Activated CD4-positive, CD25-positive, alpha-beta regulatory T cell treated with anti-CD3 and anti-CD28 coated beads, Interleukin-2, amount 50 U/mL, for 72 hours (primary cell): ENCODE data around the gene FIZ1.

ENCODE experiments used
- DNase-seq: peaks from one replicate; pipeline ENCODE4 v3.0.0; 2021

Gene FIZ1

DNA sequence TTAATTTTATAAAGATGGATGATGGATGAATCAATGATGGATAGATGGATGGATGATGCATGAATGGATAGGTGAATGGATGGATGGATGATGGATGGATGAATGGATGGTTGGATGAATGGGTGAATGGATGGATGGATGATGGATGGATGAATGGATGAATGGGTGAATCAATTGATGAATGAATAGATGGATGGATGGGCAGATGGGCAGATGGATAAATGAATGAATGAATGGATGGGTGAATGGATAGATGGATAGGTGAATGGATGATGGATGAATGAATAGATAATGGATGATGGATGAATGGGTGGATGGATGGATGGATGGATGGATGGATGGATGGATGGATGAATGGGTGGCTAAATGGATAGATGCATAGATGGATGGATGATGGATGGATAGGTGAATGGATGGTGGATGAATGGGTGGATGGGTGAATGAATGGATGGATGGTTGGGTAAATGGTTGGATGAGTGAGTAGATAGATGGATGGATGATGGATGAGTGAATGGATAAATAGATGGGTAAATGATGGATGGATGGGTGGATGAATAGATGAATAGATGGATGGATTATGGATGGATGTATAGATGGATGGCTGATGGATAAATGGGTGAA lies 31.5 kb downstream of the FIZ1 start:
- DNase-seq, result no peak

DNA sequence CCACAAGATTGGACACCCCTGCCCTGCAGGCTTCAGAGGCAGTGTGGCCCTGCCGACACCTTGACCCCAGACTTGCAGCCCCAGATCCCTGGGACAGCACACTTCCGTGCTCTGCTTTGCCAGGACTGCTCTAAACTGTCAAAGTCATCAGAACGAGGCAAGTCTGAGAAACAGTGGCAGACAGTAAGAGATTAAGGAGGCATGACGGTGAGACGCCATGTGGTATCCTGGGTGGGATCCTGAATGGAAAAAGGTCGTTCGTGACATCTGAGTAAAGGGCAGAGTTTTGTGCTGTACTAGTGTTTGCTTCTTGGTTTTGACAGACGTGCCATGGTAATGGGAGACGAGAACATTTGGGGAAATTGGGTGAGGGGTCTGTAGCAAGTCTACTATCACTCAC lies 32.5 kb downstream of the FIZ1 start:
- DNase-seq, result no peak

DNA sequence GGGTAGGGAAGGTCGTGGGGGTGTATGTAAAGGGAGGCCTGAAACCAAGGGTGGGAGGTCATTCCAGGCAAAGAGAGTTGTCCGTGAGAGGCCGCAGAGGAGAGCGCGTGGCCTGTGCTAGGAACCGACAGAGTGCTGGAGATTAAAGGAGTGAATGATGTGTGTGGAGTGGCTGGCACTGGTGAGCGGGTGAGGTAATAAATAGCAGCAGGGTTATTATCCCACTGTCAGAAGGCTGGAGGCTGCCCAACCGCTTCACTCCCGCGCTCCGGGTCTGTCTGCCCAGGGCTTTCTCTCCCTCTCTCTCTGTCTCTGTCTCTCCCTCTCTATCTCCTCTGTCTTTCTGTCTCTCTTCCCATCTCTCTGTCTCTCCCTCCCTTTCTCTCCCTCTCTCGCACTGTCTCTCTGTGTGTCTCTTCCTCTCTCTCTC lies 36.0 kb downstream of the FIZ1 start:
- no peak for DNase-seq

DNA sequence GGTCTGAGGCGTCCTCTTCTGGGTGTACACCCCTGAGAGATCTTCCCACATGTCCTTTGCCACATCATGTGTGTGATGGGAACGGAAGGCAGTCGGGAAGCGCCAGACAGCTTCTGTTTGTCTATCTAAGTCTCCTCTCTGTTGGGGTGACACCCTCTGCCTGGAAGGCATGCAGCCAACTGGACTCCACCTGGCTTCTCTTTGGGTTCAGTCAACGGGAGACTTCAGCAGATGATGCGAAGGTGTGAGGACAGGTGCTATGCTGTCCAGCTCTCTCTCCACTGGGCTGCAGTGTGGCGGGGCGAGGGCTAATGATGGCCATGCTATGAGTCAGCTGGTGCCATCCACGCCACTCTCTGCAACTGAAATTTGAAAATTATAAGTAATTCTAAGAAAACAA lies 39.6 kb downstream of the FIZ1 start:
- no peak for DNase-seq

DNA sequence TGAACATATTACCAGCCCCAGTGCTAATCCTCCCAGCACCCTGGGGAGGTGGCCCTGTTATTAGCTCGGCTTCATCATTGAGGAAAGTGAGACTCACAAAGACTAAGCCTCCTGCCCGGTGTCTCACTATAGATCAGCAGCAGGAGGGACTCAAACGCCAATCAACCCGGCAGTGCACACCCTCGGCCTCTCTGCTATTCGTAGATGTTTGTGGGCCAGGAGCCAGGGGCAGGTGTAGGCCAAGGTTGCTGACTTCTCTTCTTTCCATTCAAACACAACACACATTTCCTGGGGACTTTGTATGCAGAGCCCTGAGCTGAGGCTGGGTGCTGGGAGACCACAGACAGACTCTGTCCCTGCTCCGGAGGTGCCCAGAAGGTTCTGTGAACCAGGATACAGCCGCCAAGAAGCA lies 44.6 kb downstream of the FIZ1 start:
- no peak for DNase-seq

DNA sequence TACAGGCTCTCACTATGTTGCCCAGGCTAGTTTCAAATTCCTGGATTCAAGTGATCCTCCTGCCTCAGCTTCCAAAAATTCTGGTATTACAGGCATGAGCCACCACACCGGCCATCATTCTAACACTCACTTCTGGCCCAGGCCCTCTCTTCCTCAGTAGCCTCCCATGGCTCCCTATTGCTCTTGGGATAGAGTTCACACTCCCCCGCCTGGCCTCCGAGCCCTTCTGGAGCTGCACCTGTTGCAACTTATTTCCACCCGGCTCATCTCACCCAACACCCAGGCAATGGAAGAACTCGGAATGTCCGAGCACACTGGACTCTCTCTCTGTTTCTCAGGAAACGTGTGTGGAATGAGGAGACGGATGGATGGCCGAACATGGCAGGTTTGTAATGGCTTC lies 45.0 kb downstream of the FIZ1 start:
- no peak for DNase-seq

DNA sequence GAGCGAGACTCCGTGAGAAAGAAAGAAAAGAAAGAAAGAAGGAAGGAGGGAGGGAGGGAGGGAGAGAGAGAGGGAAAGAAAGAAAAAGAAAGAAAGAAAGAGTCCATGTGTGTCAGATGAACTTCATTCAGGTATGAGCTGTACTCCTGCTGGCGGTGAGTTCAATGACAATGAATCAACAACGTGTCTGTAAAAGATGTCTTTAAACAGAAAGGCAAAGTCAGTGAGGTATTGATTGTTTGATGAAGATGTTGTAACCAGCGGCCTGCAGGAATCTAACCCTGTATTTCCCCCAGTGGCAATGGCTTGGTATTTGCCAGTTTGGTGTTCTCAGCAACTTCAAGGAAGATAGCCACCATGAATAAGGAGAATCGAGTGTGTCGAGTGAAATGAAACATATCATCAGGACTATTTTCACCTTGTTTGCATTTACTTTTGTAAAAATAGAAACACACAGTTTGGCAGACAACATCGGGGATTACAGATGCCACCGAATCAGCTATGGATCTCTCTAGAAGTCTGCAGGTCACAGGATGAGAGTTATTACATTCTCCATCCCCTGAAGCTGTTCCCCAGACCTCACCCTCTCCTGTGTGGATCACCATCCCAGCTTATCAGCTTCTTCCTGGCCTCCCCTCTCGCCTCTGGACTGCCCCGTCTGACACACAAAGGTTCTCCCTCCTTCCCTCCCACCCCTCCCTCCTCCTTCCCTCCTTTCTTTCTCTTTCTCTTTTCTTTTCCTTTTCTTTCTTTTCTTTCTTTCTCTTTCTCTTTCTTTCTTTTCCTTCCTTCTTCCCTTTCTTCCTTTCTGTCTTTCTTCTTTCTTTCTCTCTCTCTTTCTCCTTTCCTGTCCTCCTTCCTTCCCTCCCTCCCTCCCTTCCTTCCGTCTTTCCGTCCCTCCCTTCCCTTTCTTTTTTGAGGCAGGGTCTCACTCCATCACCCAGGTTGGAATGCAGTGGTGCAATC lies 45.8 kb downstream of the FIZ1 start:
- DNase-seq, result no peak

DNA sequence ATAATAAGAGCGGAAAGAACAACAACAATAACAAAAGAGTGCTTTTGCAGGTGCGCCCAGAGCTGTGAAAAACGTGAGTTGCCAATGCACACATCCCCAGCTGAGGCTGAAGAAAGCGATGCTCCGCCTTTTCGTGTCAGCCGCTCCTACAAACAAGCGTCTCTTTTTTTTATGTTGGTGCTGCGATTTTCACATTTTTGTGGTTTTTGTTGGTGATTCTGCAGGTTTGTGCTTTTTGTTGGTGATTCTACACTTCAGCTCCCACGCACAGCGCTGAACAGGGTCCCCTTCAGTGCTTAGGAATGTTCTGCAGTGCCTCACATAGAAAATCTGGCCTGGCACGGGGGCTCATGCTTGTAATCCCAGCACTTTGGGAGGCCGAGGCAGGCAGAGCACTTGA lies 46.7 kb downstream of the FIZ1 start:
- DNase-seq, result no peak

DNA sequence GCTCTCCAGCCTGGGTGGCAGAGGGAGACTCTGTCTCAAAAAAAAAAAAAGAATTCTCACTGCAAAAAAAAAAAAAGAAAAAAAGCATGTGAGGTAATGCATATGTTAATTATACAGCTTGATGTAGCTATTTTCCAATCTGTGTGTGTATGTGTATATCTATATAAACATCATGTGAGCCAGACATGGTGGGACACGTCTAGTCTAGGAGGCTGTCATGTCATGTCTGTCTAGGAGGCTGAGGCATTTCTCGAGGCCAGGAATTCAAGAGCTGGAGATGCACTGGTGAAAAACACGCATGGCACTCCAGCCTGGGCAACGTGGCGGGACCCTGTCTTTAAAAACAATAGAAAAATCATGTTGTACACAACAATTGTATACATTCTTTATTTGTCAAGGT lies 47.1 kb downstream of the FIZ1 start:
- no peak for DNase-seq

DNA sequence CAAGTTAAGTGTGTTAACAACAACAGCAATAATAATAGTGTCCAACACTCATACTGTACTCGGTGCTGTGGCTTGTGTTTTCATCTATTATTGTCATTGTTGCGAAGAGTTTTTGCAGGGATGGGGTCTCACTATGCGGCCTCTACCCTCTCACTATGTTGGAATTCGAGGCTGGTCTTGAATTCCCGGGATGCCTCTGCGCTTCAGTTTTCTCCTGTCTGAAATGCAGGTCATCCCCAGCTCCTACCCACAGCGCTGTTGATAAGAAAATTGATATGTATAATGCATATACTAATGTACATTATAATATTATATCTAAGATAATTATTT lies 49.0 kb downstream of the FIZ1 start:
- no peak for DNase-seq

DNA sequence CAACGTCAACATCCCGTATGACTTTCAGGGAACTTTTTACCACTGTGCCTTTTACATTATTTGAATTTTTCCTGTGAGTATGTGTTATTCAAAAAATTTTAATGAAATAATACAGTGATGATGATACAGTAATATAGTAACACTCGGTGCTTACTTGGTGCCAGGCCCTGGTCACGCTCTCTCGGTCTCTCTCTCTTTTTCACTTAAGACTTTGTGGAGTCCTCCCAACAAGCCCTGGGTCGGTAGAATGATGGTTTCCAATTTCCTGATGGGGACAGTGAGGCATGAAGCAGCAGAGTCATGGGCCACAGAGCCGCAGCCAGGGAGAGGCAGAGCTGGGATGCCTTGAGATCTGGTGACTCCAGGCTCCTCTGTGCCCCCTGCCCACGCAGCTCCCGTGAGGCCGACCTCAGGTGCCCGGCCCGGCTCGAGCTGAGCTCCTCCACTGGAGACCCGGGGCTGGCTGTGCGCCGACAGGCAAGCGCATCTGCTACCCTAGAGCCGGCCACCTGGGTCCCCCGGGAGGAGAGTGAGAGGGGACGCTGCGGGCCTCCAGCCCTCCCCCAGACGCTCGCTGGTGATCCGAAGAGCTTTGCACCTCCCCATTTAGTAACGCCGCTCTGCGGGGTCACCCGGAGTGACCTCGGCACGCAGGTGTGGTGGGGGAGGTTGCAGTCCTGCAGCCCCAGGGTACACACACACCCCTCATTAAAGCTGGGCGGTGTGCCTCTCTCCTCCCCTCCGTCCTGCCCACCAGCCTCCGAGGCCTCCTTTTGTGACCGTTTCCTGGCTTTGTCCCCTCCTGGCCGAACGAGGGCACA lies 49.6 kb downstream of the FIZ1 start:
- DNase-seq, result no peak

DNA sequence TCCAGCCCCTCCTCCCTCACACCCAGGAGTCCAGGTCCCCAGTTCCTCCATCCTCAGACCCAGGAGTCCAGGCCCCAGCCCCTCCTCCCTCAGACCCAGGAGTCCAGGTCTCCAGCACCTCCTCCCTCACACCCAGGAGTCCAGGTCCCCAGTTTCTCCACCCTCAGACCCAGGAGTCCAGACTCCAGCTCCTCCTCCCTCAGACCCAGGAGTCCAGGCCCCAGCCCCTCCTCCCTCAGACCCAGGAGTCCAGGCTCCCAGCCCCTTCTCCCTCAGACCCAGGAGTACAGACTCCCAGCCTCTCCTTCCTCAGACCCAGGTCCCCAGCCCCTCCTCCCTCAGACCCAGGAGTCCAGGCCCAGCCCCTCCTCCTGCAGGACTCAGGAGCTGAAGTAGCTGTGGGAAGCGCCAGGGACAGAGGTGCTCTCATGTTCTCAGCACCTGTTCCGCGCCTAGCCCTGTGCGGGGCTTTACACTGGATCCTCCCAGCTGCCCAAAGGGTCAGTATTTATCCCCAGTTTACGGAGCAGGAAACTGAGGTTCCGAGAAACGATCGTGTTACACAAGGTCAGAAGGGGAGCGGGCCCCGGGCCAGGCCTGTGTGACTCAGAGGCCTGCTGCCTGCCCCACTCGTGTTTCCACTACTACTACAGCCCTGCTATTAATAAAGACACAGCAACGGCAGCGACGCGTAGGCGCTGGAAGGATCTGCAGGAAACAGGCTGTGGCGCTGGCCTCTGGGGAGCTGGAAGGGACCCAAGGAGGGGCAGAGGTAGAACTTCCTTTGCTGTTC lies 52.3 kb downstream of the FIZ1 start:
- no peak for DNase-seq

DNA sequence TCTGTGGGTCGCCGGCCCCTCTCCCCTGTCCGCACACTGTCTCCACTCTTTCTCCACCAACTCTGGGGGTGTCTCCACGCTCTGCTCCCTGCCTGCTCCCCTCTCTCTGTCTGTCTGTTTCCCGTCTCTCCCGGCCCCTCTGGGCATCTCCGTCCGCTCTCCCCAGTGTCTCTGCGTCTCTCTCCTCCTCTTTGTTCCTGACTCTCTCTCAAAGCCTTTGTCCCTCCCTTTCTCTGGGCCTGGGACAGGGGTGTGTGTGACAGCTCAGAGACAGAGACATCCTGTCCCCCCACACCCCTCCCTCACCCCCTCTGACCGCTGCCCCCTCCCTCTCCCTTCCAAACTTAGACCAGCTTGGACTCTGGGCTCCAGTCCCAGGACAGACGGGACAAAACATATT lies 53.3 kb downstream of the FIZ1 start:
- DNase-seq, result no peak

DNA sequence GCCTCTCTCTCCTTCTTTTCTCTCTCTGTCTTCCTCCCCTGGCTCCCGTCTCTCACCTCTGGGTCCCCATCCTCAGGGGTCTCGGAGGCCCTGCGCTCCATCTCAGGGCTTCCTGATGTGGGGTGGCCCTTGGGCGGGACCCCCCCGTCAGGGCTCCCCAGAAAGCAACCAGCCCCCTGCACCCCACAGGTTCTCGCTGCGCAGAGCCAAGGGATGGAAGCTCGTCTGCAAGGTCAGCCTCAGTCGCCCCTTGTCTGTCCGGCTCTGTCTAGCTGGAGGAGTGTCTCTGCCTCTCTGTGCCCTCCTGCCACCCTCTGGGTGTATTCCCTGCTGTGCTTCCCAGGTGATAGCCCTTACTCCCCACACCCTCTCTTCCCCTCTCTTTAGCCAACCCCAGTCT lies 53.9 kb downstream of the FIZ1 start, which contains the start of gene SBK3:
Gene SBK3, minus strand, starts transcription at position 101 of the 400 bp plus-strand sequence. Its CDS starts 0 bp downstream, at position 101.
- DNase-seq, result no peak

DNA sequence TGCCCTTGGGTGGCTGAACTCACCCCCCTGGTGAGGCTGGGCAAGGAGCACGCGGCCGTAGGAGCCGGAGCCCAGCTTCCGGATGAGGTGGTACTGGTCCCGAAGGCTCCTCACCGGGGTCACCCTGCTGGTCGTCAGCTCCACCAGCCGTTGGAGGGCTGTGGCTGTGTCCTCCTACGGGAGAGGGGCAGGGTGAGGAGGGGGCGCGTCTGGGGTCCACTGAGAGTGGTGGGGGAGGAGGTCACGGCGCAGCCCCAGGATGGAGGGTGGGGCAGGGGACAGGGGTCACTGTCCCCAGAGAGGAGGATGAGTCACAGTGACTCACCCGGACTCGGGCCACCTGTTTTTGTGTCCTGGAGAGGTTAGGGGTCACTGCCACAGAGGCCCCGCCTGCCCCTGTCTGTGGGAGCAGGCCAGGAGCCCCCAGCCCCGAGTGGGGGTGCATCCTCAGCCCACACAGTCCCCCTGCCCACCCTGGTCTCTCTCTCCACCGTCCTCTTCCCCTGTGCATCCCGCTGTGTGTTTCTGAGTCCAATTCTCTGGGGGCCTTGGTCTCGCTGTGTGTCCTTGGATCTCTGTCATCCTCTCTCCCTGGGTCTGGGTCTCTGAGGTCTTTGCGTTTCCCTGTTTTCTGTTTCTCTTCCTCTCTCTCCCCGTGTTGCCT lies 54.4 kb downstream of the FIZ1 start:
- no peak for DNase-seq

DNA sequence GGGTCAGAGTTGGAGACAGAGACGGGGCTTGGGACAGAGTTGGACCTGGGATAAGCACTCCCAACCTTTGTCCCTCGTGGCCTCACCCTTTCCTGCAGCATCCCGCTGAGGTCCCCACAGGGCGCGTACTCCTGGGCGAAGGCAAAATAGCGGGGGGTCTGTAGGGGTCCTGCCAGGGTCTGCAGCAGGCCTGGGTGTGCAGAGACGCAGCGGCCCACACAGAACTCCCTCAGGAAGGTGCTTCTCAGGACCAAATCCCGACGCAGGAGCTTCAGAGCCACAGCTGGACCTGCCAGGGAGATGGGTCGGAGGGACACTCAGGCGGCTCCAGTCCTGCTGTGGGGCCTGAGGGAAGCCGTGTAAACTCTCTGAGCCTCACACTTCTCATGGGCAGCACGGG lies 55.3 kb downstream of the FIZ1 start:
- DNase-seq, result no peak

DNA sequence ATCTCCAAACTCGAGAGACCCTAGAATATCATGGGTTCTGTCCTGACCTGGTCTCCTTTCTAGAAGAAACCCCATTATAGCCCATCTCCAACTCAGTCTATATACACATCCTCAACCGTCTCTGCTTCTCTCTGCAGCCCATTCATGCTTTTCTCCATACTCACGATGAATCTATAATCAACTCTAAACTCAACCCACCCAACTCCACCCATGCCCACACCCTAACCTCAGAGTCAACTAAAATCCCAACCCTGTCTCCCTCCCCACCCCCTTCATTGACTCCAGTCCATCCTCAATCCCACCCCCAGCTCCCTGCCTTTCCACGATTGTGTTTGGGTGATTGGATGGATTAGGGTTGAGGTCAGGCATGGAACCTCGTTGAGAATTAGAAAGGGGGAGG lies 55.8 kb downstream of the FIZ1 start:
- no peak for DNase-seq

DNA sequence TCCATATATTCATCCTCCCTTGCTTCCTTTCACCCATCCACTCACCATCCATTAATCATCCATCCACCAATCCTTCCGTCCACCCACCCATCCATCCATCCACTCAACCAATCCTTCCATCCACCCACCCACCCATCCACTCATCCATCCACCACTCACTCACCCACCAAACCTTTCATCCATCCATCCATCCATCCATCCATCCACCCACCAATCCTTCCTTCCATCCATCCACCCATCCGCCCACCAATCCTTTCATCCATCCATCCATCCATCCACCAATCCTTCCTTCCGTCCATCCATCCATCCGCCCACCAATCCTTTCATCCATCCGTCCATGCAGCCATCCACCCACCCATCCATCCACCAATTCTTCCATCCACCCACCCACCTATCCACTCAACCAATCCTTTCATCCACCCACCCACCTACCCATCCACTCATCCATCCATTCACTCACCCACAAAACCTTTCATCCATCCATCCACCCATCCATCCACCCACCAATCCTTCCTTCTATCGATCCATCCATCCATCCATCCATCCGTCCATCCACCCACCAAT lies 56.9 kb downstream of the FIZ1 start:
- DNase-seq, result no peak
